ENCODE measurements around the gene SAMHD1.

The SAMHD1 gene

GRCh38 chr20:36871640-36872570, 79.6 kb downstream of the SAMHD1 start:
- no peak for DNase-seq

GRCh38 chr20:36866681-36867495, 84.6 kb downstream of the SAMHD1 start:
- DNase-seq, result no peak

DNA sequence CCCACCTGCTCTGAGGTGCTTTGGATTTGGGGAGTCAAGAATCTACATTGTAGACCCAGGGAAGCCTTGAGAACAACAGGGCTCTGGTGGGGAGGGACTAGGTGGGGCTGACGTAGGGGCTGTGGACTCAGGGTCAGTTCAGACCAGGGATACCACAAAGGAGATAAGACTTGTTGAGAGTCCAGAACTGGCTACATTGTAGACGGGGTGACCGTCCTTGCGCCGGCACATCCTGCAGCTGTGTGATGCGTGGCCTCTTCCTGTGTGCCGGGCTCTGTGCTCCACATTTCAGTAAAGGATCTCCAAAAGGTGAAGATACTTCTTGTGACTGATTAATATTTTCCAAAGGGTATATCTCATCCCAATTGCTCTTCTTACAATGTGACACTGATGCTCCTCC, 85.3 kb downstream of the SAMHD1 start:
- no peak for DNase-seq

- no peak for DNase-seq
These were observed 85.7 kb downstream of the SAMHD1 start for GRCh38 chr20:36865861-36866149.

DNA sequence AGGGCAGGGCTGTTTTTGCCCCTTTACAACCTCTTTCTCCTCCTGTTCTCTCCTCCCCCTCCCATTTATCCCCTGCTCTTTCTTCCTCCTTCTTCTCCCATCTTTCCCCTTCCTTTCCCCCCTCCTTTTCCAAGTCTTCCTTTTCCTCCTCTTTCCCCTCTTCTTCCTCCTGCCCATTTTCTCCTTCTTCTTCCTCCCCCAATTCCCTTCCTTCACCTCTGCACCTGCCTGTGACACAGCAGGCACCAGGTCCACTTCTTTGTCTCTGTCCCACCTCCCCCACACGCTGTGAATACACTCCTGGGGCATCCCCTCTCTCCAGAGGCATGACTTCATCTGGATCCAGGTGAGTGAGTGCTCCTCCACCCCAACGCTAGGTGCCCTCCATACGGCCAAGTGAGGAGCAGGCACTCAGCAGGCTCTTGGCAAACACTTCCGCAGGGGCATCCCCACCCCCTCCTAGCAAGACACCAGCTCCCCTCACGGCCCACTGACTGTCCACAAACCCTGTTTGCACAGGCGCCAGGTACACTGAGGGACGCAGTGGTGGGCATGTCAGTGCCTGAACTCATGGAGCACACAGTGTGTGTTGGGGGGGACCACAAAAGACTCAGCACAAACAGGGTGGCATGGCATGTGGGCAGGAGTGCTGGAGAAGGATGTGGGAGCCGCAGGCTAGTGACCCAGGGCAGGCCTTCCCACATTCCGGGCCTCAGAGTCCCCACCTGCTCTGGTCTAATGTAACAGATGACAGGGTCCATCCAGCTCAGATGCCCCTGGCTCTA, 86.2 kb downstream of the SAMHD1 start:
- DNase-seq, result no peak

DNA sequence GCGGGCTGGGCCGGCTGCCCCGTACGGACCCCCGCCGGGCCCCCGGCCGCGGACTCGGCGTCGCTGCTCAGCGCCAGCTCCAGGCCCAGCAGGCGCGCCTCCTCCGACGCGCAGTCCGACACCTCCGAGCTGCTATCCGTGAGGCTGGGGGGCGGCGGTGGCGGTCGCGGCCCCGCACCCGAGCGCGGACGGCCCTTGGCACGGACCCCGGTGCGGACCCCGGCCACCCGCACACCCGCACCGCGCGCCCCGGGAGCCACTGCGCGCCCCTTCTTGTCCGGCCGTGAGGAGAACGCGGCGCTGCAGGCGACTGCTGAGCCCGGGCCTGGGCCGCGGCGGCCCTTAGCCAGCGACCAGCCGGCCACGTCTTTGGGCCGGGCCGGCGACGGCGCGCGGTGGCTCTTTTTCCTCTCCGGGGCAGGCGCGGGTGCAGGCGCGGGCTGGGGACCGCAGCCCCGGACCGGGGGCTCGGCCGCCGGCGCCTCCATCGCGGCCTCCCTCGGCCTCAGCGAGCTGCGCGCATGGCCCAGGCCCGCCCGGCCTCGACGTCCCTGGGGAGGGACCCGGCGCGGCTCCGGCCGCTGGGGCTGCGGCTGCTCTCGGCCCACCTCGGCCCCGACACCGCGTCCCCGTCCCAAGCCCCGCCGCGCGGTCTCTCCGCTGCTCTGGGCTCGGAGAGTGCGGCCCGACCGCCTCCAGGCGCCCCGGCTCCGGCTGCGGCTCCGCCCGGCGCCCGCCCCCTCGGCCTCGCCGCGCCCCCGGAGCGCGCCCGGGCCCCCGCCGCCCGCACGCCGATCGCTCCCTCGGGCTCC, 88.4 kb downstream of the SAMHD1 start:
- DNase-seq, result peak in 1 of 2 donors; percentile 51

DNA sequence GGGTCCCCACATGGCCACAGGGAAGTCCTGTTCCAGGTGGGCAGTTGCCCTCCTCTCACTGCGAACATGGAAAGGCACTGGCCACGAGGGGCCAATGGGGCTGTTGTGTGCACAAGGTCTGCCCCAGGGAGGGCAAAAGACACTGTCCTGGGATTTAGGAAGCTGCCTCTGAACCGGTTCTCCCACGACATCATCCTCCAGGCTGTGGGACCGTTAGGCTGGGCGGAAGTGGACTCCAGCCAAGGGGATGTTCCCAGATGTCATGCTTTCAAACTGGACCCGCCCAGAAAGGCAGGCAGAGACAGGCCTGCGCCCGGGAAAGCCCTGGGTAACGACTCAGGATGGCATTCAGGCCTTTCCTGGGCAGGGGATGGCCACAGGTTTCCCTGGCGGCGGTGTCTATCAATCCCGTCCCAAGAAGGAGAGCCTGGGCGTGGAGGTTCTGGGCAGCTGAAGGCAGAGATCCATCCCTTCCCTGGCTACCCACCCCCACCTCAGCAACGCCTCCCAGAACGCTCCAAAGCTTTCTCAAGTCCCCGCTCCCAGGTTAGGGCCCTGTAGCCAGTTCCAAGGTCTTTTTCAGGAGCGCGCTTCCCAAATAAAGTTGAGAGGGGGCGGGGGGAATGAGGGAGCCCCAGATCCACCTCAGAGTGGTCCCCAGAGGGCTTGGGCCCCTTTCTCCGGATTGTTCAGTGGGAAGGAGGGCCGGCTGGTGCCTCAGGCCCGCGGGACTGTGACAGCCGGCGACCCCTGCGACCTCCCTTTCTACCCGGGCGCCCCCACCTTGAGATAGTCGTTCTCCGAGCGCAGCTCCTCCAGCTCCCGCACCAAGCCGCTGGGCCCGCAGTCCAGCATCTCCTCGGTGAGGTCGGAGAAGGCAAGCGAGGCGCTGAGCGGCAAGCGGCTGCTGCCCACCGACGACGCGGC, 89.4 kb downstream of the SAMHD1 start:
- no peak for DNase-seq

- no peak for DNase-seq
These were observed 90.0 kb downstream of the SAMHD1 start for GRCh38 chr20:36861625-36861874.

DNA sequence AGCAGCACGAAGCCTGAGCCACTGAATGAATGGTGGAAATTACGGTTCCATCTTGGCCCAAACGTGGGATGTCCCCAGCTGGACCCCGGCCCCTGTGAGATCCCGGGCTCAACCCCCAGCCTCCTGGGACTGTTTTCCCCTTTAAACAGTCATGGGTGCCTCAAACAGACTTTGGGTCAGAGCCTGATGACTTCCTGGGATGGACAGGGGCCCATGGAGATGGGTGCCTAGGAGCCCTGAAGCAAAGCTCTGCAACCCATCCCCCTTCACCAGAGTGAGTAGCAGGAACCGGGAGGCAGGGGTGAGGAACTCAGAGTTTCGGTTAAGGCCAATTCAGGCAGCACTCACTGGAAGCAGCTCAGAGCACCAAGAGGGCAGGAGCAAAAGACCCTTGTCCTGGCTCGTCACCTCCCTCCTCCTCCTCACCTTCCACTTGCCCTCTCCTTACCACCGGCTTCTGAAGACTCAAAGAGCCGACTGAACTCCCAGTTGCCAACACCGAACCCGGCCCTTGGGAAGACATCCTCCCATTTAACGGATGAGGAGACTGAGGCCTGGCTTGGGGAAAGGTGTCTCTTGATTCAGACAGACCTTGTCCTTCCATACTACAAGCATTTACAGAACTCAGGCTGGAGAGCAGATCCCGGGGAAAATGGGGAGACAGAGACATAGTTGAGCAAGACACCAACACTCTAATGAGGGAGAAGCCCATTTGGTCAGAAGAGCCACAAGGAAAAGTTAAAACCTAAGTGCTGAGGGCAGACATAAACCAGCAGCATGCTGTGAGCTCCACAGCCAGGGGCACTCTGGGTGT, 90.5 kb downstream of the SAMHD1 start:
- DNase-seq, result no peak

GRCh38 chr20:36860339-36860738, 91.2 kb downstream of the SAMHD1 start:
- no peak for DNase-seq

GRCh38 chr20:36859700-36860330, 91.7 kb downstream of the SAMHD1 start:
- DNase-seq, result no peak

DNA sequence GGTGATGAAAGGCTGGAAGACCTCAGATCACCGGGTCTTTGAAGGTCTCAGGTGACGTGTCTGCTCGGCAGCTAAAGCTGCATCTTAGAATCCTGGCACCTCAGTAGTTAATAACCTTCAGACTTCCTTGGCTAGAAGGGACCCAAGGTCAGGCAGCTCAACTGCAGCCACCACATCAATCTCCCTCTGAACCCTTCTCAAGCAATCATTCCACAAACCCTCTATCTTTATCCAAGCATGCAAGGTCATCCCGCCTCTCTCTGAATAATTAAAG, 92.3 kb downstream of the SAMHD1 start:
- no peak for DNase-seq

DNA sequence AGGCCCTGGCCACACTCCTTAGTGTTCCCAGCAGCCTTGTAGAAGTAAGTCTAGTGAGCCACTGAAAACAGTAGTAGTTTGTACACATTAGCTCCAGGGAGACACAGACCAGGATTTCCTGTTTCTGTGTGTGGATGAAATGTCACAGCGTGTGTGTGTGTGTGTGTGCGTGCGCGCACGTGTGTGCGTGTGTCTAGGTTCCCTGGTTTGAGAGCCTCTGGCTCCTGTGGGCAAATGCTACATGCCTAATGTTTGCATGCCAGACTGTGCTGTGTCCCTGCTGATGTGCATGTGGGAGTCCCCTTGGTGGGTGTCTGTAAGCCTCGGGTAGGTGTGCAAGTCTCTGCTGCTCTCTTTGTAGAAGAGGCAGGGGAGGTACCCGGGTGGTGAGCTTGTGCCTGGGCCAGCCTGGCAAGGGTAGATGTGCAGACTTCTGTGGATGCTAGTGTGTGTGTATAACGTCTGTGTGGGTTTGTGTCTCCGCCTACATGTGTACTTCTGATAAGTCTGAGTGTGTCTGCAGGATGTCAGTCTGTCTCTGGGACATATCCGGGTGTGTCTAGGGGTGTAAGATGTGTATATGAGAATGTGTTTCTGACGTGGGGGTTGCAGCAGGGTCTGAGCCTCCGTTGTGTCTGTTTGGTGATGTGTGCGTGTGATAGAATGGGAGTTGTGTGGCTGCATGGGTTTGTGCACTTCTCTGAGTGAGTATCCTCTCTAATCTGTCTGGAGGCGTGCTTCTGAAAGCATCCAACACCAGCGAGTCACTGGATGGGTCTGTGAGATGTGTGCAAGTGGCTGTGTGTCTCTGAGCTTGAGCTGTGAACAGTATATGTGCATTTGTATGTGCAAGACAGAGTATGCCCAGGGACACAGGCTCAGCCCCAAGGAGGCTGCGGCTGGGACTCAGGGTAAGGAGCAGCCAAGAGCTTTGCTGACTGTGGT, 94.5 kb downstream of the SAMHD1 start:
- DNase-seq, result peak in 1 of 2 donors; percentile 80

DNA sequence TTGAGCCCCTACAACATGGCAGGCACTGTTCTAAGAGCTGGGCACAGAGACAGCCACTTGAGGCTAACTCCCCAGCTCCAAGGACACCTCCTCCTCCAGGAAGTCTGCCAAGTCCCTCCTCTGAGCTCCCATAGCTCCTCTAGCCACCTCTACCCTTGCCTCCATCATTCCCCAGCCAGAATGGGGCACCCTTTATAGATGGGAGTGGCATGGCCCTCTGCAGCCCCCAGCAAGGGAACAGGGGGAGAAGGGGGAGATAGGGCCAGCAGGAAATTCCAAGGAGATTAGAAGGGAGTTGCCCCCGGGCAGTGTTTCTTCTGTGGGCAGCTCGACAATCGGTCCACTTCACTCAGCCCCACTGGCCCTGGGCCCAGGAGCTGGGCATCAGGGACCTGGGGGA, 95.3 kb downstream of the SAMHD1 start:
- DNase-seq, result no peak

DNA sequence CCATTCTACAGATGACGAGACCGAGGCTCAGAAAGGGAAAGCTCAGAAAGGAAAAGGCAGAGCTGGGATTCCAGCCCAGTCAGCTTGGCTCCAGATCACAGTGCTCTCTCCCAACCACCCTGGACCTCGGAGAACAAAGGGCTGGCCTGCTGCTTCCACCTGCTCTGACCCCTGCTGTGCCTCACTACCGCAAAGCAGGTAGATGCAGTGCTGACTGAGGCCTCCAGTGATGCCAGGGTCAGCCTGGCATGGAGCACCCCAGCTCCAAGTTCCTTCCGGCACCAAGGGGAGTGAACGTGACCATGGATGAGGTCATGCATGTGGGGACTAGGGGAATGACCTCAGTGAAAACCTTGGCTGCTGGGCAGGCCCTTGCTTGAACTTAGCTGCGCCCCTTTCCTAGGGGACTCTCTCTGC, 96.3 kb downstream of the SAMHD1 start:
- DNase-seq, result no peak

DNA sequence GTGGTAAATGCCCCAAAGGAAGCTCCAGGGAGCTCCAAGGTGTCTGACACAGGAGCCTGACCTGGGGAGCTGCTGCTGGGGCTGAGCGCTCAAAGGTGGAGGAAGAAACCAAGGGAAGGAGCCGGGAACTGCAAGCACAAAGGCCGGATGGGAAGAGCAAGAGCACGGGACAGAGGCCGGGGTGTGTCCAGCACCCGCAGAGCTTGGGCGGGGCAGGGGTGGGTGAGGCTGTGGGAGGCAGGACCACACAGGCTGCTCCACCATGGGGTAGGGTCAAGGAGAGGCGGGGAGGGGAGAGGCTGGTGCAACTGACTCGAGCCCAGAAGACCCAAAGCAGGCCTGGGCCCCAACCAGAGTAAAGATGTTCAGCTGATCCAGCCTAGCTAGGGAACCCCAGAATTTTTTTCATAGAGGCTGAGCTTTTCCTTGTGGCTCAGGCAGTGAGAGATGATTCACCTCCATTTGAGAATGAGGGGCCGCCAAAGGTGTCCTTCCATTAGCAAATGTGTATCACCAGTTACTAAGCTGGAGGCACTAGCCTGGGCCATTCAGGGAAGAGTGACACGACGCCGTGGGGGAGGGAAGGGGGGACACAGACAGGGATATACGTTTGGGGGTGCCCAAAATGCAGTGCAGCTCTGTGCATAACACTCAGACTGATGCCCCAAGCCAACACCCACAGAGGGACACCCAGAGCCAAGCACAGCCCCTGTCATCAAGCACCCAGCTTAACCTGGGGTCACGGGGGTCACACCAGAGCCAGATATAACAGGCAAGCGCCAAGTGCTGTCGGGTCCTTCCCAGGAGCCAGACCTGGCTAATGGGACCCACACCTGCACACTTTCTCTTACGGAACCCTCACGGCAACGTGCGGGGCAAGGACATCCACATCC, 96.9 kb downstream of the SAMHD1 start:
- DNase-seq, result no peak

- no peak for DNase-seq
These were observed 99.3 kb downstream of the SAMHD1 start for GRCh38 chr20:36852187-36852586.

GRCh38 chr20:36851490-36851889, 100.0 kb downstream of the SAMHD1 start:
- no peak for DNase-seq
